Measurements from ENCODE around the gene FCHSD1.

FCHSD1 gene

GRCh38 chr5:141694479-141694878 lies 43.3 kb upstream of the FCHSD1 start:
- Histone ChIP-seq H3K27me3 (ENCODE audit: insufficient read depth, low read length) (peaks cover 2% of the 10 kb centered on the region), H3K4ac (ENCODE audit: low read depth, low read length) (no peak overlapping the region), H2AK5ac (ENCODE audit: low read length) (no peak overlapping the region), H2BK120ac (ENCODE audit: insufficient read depth, low read length, poor library complexity) (no peak overlapping the region), H3K79me1 (ENCODE audit: low read length) (no peaks in the 10 kb centered on the region), H3K79me2 (ENCODE audit: control insufficient read depth, insufficient read depth, low read length, poor library complexity) (no peaks in the 10 kb centered on the region), H3K4me3 (ENCODE audit: low read depth, low read length) (no peak overlapping the region), H2BK5ac (ENCODE audit: low read depth, low read length, poor library complexity) (no peak overlapping the region), H2AFZ (ENCODE audit: insufficient read depth, low read length, poor library complexity) (no peak overlapping the region), H3K27ac (ENCODE audit: low read depth, low read length) (no peak overlapping the region), H4K91ac (ENCODE audit: low read depth, low read length) (no peak overlapping the region), H3K4me1 (ENCODE audit: control insufficient read depth in 1 of 2, insufficient read depth in 2 of 2, low read length in 2 of 2) (no peaks in the 10 kb centered on the region), H3K4me2 (ENCODE audit: low read length) (no peak overlapping the region), H3K9me3 (ENCODE audit: insufficient read depth, low read depth, low read length) (peaks cover 3% of the 10 kb centered on the region), H3K23ac (ENCODE audit: low read length) (no peak overlapping the region), H3K9ac (ENCODE audit: low read length) (no peak overlapping the region), H3K36me3 (ENCODE audit: control insufficient read depth in 1 of 2, insufficient read depth in 2 of 2, low read length in 2 of 2) (no peaks in the 10 kb centered on the region), H2BK12ac (ENCODE audit: low read length) (no peak overlapping the region), H3K18ac (ENCODE audit: low read length) (no peak overlapping the region), H4K12ac (ENCODE audit: low read depth, low read length) (no peak overlapping the region), H4K8ac (ENCODE audit: low read depth, low read length) (no peak overlapping the region), H3K14ac (ENCODE audit: low read length) (no peak overlapping the region)
- no peak for DNase-seq
- no CpG with 5 or more reads among the region's 5 CpGs for WGBS (ENCODE audit: extremely low coverage, insufficient coverage, insufficient read length)

DNA sequence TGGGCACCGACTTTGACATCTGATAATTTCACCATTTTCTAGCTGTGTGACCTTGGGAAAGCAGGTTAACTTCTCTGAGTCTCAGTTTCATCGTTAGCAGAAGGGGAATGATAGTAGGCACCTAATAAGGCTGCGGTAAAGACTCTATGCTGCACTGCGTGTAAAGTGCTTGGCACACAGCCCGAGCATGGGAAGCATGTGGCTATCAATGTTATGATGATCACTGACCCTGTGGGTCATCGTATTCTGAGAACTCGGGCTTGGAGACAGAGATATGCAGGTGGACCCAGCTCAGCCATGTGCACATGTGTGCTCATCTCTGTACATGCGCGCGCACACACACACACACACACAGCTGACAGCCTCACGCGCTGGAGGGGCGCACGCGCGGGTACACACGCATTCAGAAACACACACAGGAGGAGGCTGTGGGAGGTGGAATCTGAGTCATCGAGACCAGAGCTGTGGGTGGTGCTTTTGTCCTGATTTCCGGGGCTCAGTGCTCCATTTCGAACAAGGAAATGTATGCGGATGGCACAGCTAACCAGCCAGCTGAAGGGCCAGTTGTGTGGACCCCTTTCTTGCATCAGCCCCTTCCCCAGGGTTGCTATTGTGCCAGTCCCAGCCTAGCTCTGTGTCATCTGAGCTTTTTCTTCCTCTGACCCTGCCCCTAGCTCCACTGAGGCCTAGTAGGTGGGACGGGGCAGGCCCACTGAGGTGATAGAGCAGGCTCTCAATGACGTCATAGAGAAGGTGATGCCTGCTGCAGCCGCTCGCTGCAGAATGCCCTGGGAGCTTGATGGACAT lies 41.9 kb upstream of the FCHSD1 start:
- Histone ChIP-seq H3K9ac (ENCODE audit: low read length) (no peak overlapping the region), H3K27ac (ENCODE audit: low read depth, low read length) (no peak overlapping the region), H4K91ac (ENCODE audit: low read depth, low read length) (no peak overlapping the region), H3K27me3 (ENCODE audit: insufficient read depth, low read length) (no peaks in the 10 kb centered on the region), H3K4me3 (ENCODE audit: low read depth, low read length) (no peak overlapping the region), H2BK120ac (ENCODE audit: insufficient read depth, low read length, poor library complexity) (no peak overlapping the region), H2BK5ac (ENCODE audit: low read depth, low read length, poor library complexity) (no peak overlapping the region), H2AFZ (ENCODE audit: insufficient read depth, low read length, poor library complexity) (no peak overlapping the region), H4K12ac (ENCODE audit: low read depth, low read length) (no peak overlapping the region), H3K4me1 (ENCODE audit: control insufficient read depth in 1 of 2, insufficient read depth in 2 of 2, low read length in 2 of 2) (peaks cover 0 to 4% of the 10 kb centered on the region in 2 experiments), H4K8ac (ENCODE audit: low read depth, low read length) (no peak overlapping the region), H3K4ac (ENCODE audit: low read depth, low read length) (no peak overlapping the region), H3K4me2 (ENCODE audit: low read length) (no peak overlapping the region), H3K23ac (ENCODE audit: low read length) (no peak overlapping the region), H3K9me3 (ENCODE audit: insufficient read depth, low read depth, low read length) (peaks cover 3% of the 10 kb centered on the region), H2AK5ac (ENCODE audit: low read length) (no peak overlapping the region), H3K79me2 (ENCODE audit: control insufficient read depth, insufficient read depth, low read length, poor library complexity) (no peaks in the 10 kb centered on the region), H3K14ac (ENCODE audit: low read length) (no peak overlapping the region), H3K18ac (ENCODE audit: low read length) (no peak overlapping the region), H3K36me3 (ENCODE audit: control insufficient read depth in 1 of 2, insufficient read depth in 2 of 2, low read length in 2 of 2) (no peaks in the 10 kb centered on the region), H2BK12ac (ENCODE audit: low read length) (no peak overlapping the region), H3K79me1 (ENCODE audit: low read length) (no peaks in the 10 kb centered on the region)
- no peak for DNase-seq
- no CpG with 5 or more reads among the region's 25 CpGs for WGBS (ENCODE audit: extremely low coverage, insufficient coverage, insufficient read length)

- H3K4me1 ChIP-seq (ENCODE audit: control insufficient read depth in 1 of 2, insufficient read depth in 2 of 2, low read length in 2 of 2) = peaks cover 0 to 4% of the 10 kb centered on the region in 2 experiments
- no peak overlapping the region for H3K14ac ChIP-seq (ENCODE audit: low read length)
- peak overlapping the region; percentile 17 for H3K4me3 ChIP-seq (ENCODE audit: low read depth, low read length)
- H3K27ac ChIP-seq (ENCODE audit: low read depth, low read length) = no peak overlapping the region
- H2BK120ac ChIP-seq (ENCODE audit: insufficient read depth, low read length, poor library complexity) = no peak overlapping the region
- H4K8ac ChIP-seq (ENCODE audit: low read depth, low read length) = no peak overlapping the region
- H3K18ac ChIP-seq (ENCODE audit: low read length) = no peak overlapping the region
- H2AFZ ChIP-seq (ENCODE audit: insufficient read depth, low read length, poor library complexity) = no peak overlapping the region
- H2AK5ac ChIP-seq (ENCODE audit: low read length) = no peak overlapping the region
- H3K36me3 ChIP-seq (ENCODE audit: control insufficient read depth in 1 of 2, insufficient read depth in 2 of 2, low read length in 2 of 2) = no peaks in the 10 kb centered on the region
- no peaks in the 10 kb centered on the region for H3K27me3 ChIP-seq (ENCODE audit: insufficient read depth, low read length)
- no peak overlapping the region for H4K91ac ChIP-seq (ENCODE audit: low read depth, low read length)
- no peak overlapping the region for H2BK5ac ChIP-seq (ENCODE audit: low read depth, low read length, poor library complexity)
- DNase-seq = no peak
- H2BK12ac ChIP-seq (ENCODE audit: low read length) = no peak overlapping the region
- H3K79me1 ChIP-seq (ENCODE audit: low read length) = no peaks in the 10 kb centered on the region
- no peak overlapping the region for H4K12ac ChIP-seq (ENCODE audit: low read depth, low read length)
- no peak overlapping the region for H3K23ac ChIP-seq (ENCODE audit: low read length)
- no peak overlapping the region for H3K4ac ChIP-seq (ENCODE audit: low read depth, low read length)
- H3K9me3 ChIP-seq (ENCODE audit: insufficient read depth, low read depth, low read length) = peaks cover 3% of the 10 kb centered on the region
- peak overlapping the region; percentile 81 for H3K4me2 ChIP-seq (ENCODE audit: low read length)
- H3K9ac ChIP-seq (ENCODE audit: low read length) = no peak overlapping the region
- no peaks in the 10 kb centered on the region for H3K79me2 ChIP-seq (ENCODE audit: control insufficient read depth, insufficient read depth, low read length, poor library complexity)
- no CpG with 5 or more reads among the region's 5 CpGs for WGBS (ENCODE audit: extremely low coverage, insufficient coverage, insufficient read length)
These were observed 41.3 kb upstream of the FCHSD1 start for GRCh38 chr5:141692533-141692888.

GRCh38 chr5:141691867-141692532 lies 40.8 kb upstream of the FCHSD1 start:
- no peak overlapping the region for H2AFZ ChIP-seq (ENCODE audit: insufficient read depth, low read length, poor library complexity)
- no peak overlapping the region for H2BK12ac ChIP-seq (ENCODE audit: low read length)
- H3K27ac ChIP-seq (ENCODE audit: low read depth, low read length) = no peak overlapping the region
- H3K4me2 ChIP-seq (ENCODE audit: low read length) = peak overlapping the region; percentile 81
- H3K36me3 ChIP-seq (ENCODE audit: control insufficient read depth in 1 of 2, insufficient read depth in 2 of 2, low read length in 2 of 2) = no peaks in the 10 kb centered on the region
- no peak overlapping the region for H4K91ac ChIP-seq (ENCODE audit: low read depth, low read length)
- no peak overlapping the region for H2BK120ac ChIP-seq (ENCODE audit: insufficient read depth, low read length, poor library complexity)
- H3K9me3 ChIP-seq (ENCODE audit: insufficient read depth, low read depth, low read length) = peaks cover 3% of the 10 kb centered on the region
- no peak overlapping the region for H3K18ac ChIP-seq (ENCODE audit: low read length)
- H3K9ac ChIP-seq (ENCODE audit: low read length) = no peak overlapping the region
- no peaks in the 10 kb centered on the region for H3K27me3 ChIP-seq (ENCODE audit: insufficient read depth, low read length)
- no peaks in the 10 kb centered on the region for H3K79me2 ChIP-seq (ENCODE audit: control insufficient read depth, insufficient read depth, low read length, poor library complexity)
- no peaks in the 10 kb centered on the region for H3K79me1 ChIP-seq (ENCODE audit: low read length)
- H3K4me3 ChIP-seq (ENCODE audit: low read depth, low read length) = peak overlapping the region; percentile 17
- H4K12ac ChIP-seq (ENCODE audit: low read depth, low read length) = no peak overlapping the region
- H3K4ac ChIP-seq (ENCODE audit: low read depth, low read length) = no peak overlapping the region
- DNase-seq = peak; percentile 76 to 92
- no peak overlapping the region for H2BK5ac ChIP-seq (ENCODE audit: low read depth, low read length, poor library complexity)
- no peak overlapping the region for H4K8ac ChIP-seq (ENCODE audit: low read depth, low read length)
- no CpG with 5 or more reads among the region's 30 CpGs for WGBS (ENCODE audit: extremely low coverage, insufficient coverage, insufficient read length)
- no peak overlapping the region for H3K14ac ChIP-seq (ENCODE audit: low read length)
- peaks cover 0 to 6% of the 10 kb centered on the region in 2 experiments for H3K4me1 ChIP-seq (ENCODE audit: control insufficient read depth in 1 of 2, insufficient read depth in 2 of 2, low read length in 2 of 2)
- H3K23ac ChIP-seq (ENCODE audit: low read length) = no peak overlapping the region
- H2AK5ac ChIP-seq (ENCODE audit: low read length) = no peak overlapping the region

Data from trophoblast cell (in vitro differentiated cells and primary cell).